Activated T-cell treated with anti-CD3 and anti-CD28 coated beads, Interleukin-2, amount 50 U/mL, for 24 hours (primary cell): Measurements from ENCODE around the gene NIPA2.
"Not testable (repeated sequence)": the region's sequence is repeated elsewhere in the genome, so short reads cannot be mapped to it uniquely, and the experiment has no call there.

Experiments used
- DNase-seq: peaks from one replicate; pipeline ENCODE4 v3.0.0-alpha.2; 2020
- H3K27ac Mint-ChIP-seq: 2 replicates; pipeline ENCODE4 v1.8.0; 2020; ENCODE audit warnings: mild to moderate bottlenecking, mixed read lengths
- H3K27me3 Mint-ChIP-seq: 2 replicates; pipeline ENCODE4 v1.8.0; 2020; ENCODE audit warnings: mixed read lengths
- H3K36me3 Mint-ChIP-seq: 2 replicates; pipeline ENCODE4 v1.8.0; 2020; ENCODE audit warnings: low read depth, mixed read lengths
- H3K4me1 Mint-ChIP-seq: 2 replicates; pipeline ENCODE4 v1.8.0; 2020; ENCODE audit warnings: low read depth, mixed read lengths
- H3K4me3 Mint-ChIP-seq: 2 replicates; pipeline ENCODE4 v1.8.0; 2020; ENCODE audit warnings: mild to moderate bottlenecking, moderate library complexity, mixed read lengths
- H3K9me3 Mint-ChIP-seq: 2 replicates; pipeline ENCODE4 v1.8.0; 2020; ENCODE audit warnings: mixed read lengths

Gene NIPA2

DNA sequence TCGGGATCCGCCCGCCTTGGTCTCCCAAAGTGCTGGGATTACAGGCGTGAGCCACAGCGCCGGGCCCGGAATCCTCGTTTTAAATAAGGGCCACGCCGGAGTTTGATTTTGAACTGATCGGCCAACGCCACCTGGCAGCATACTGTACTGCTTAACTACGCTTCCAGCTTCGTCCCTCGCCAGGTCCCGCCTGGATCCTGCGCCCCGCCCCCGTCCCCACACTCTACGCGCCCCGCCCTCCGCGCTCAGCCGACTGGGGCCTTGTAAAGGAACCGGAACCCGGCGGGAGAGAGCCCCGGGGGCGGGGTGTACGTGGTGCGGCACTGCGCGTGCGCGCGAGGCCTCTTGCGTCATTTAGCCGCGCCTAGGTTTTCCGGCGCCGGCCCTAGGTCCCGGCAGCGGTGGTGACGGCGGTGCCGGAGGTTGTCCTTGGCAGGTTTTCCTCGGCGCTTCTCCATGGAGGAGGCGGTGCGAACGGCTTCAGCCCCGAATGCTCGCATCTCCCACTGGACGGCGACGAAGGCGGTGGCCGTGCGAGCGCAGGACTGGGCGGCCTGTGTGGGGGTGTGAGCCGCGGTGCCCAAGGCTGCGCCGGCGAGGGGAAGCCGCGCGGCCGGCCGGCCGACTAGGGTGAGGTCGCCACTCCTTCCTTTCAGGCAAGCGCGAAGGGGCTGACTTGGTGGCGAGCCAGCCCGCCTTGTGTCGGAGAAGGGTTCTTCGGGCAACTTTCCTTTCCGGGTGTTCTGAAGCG, at the start of gene NIPA2:
NIPA2 (plus strand) TSS at position 375 of the 751 bp plus-strand sequence. CDS start 13,066 bp downstream, outside the sequence.
- H3K36me3 Mint-ChIP-seq, result peaks cover 50% of the 10 kb centered on the region
- H3K9me3 Mint-ChIP-seq, result peaks cover 2% of the 10 kb centered on the region
- peak; percentile 100 for DNase-seq
- peak within 1 kb of the TSS; percentile 96 for H3K27ac Mint-ChIP-seq
- peaks cover 32% of the 10 kb centered on the region for H3K4me1 Mint-ChIP-seq
- H3K27me3 Mint-ChIP-seq, result no peaks in the 10 kb centered on the region
- peak within 1 kb of the TSS; percentile 96 for H3K4me3 Mint-ChIP-seq

DNA sequence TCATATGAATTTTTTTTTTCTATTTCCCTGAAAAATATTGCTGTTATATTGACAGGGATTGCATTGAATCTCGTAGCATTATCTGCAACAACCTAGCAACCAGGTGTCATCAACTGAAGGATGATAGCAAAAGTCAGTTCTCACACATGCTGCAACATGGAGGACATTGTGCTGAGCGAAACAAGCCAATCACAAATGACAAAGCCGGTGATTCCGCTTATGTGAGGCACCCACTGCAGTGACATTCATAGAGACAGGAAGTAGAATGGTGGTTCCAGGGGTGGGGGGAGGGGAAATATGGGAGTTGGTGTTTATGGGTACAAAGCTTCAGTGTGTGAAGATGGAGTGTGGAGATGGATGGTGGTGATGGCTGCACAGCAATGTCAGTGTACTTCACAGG, 44.4 kb upstream of the NIPA2 start:
- H3K4me3 Mint-ChIP-seq, result no peak overlapping the region
- H3K36me3 Mint-ChIP-seq, result peaks cover 56% of the 10 kb centered on the region
- H3K27ac Mint-ChIP-seq, result no peak overlapping the region

GRCh38 chr15:22794621-22795167, 43.8 kb upstream of the NIPA2 start:
- peaks cover 51% of the 10 kb centered on the region for H3K36me3 Mint-ChIP-seq
- H3K27me3 Mint-ChIP-seq, result no peaks in the 10 kb centered on the region
- no peaks in the 10 kb centered on the region for H3K9me3 Mint-ChIP-seq
- H3K27ac Mint-ChIP-seq, result no peak overlapping the region
- no peak overlapping the region for H3K4me3 Mint-ChIP-seq
- no peak for DNase-seq
- peaks cover 69% of the 10 kb centered on the region for H3K4me1 Mint-ChIP-seq

More for the DNA sequence above, 44.4 kb upstream of the NIPA2 start:
- peaks cover 73% of the 10 kb centered on the region for H3K4me1 Mint-ChIP-seq
- no peaks in the 10 kb centered on the region for H3K27me3 Mint-ChIP-seq
- DNase-seq, result no peak
- peaks cover 2% of the 10 kb centered on the region for H3K9me3 Mint-ChIP-seq

DNA sequence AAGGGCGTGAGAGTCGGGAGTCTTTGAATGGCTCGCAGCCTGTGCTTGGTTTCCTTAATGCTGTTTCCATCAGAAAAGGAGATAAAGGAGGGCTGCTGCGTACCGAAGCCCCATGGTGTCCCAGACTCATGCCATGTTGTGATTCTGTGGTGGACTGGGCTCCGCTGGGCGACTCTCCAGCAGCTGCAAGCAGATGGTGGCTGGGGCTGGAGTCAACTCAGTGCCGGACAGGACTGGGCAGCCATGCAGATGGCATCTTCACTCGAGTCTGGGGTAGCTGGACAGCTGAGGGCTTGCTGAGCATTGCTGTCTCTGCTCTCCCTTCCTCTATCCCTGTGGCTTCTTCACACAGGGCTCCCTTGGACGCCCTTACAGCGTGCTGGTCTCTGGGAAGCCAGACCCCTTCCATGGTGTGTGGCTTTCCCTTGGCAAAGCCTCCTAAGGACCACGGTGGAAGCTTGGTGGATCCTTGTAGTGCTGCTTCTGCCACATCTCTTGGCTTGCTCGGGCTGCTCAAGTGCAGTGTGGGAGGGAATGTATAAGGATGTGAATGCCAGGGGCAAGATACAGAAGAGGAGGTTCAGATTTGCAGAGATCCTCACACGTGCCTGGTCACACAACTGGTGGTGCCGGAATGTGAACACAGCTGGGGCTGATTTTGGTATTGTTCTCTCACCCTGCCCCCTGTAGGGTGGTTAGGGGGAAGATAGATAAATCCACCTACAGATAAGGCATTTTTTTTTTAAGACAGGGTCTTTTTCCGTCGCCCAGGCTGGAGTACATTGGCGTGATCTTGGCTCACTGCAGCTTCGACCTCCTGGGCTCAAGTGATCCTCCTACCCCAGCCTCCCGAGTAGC, 43.0 kb upstream of the NIPA2 start:
- peak overlapping the region; percentile 90 for H3K27ac Mint-ChIP-seq
- no peaks in the 10 kb centered on the region for H3K27me3 Mint-ChIP-seq

DNA sequence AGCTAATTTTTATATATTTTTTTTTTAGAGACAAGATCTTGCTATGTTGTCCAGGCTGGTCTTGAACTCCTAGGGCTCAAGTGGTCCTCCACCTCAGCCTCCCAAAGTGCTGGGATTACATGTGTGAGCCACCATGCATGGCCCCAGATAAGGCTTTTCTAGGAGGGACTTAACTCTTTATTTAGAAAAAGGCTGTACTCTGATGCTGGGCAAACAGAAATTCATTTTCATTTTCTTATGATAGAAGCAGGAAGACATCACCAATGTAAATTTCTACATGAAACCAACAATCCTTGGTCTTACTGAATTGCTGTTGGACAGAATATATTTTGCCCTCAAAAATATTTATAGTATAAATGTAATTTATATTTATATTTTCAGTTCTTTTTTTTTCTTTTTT, 42.4 kb upstream of the NIPA2 start:
- no peak for DNase-seq
- peak overlapping the region; percentile 61 for H3K4me3 Mint-ChIP-seq
- no peaks in the 10 kb centered on the region for H3K27me3 Mint-ChIP-seq
- H3K36me3 Mint-ChIP-seq, result peaks cover 47% of the 10 kb centered on the region
- no peaks in the 10 kb centered on the region for H3K9me3 Mint-ChIP-seq
- peaks cover 68% of the 10 kb centered on the region for H3K4me1 Mint-ChIP-seq
- H3K27ac Mint-ChIP-seq, result peak overlapping the region; percentile 94

More for the DNA sequence above, 43.0 kb upstream of the NIPA2 start:
- no peak for DNase-seq
- H3K4me3 Mint-ChIP-seq, result no peak overlapping the region
- no peaks in the 10 kb centered on the region for H3K9me3 Mint-ChIP-seq
- H3K4me1 Mint-ChIP-seq, result peaks cover 70% of the 10 kb centered on the region
- H3K36me3 Mint-ChIP-seq, result peaks cover 51% of the 10 kb centered on the region

DNA sequence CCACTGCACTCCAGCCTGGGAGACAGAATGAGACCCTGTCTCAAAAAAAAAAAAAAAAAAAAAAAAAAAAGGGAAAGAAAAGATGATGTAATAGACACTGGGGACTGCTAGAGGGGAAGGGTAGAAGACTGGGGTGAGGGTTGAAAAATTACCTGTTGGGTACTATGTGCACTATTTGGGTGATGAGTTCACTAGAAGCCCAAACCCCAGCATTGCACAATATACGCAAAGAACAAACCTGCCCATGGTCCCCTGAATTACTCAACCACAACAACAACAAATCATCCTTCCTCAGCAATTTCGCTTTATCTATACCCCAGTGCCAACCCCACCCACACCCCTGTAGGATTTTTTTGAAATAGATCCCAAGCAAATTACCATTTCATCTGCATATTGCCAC, 38.6 kb upstream of the NIPA2 start:
- no peak for DNase-seq
- H3K36me3 Mint-ChIP-seq, result peaks cover 24% of the 10 kb centered on the region
- H3K9me3 Mint-ChIP-seq, result no peaks in the 10 kb centered on the region
- no peaks in the 10 kb centered on the region for H3K27me3 Mint-ChIP-seq
- H3K4me1 Mint-ChIP-seq, result peaks cover 54% of the 10 kb centered on the region
- H3K27ac Mint-ChIP-seq, result no peak overlapping the region
- no peak overlapping the region for H3K4me3 Mint-ChIP-seq

- H3K36me3 Mint-ChIP-seq, result peaks cover 18% of the 10 kb centered on the region
- H3K4me1 Mint-ChIP-seq, result peaks cover 36% of the 10 kb centered on the region
- H3K9me3 Mint-ChIP-seq, H3K4me3 Mint-ChIP-seq, DNase-seq, H3K27ac Mint-ChIP-seq, H3K27me3 Mint-ChIP-seq: not testable (repeated sequence)
Measured at GRCh38 chr15:22803006-22803405, 35.5 kb upstream of the NIPA2 start.

DNA sequence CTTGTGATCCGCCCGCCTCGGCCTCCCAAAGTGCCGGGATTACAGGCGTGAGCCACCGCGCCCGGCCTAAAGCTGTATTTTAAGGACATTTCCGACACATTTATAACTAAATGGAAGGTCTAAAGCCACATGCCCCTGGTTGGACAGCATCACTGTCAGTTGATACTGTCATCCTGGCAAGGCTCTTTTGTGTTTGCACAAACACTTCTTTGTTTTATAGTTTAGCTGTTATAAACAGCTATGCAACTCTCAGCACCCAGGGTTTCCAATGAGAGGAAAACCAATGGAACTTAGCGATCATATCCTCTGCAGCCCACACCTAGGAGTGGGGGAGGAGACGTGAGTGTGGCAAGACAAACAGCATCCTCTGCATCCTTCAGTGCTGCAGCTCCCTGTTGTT, 32.3 kb upstream of the NIPA2 start:
- Mint-ChIP-seq H3K36me3 (peaks cover 24% of the 10 kb centered on the region), H3K27me3 (no peaks in the 10 kb centered on the region), H3K4me1 (peaks cover 33% of the 10 kb centered on the region), H3K9me3 (no peaks in the 10 kb centered on the region), H3K27ac (no peak overlapping the region), H3K4me3 (no peak overlapping the region)
- no peak for DNase-seq

DNA sequence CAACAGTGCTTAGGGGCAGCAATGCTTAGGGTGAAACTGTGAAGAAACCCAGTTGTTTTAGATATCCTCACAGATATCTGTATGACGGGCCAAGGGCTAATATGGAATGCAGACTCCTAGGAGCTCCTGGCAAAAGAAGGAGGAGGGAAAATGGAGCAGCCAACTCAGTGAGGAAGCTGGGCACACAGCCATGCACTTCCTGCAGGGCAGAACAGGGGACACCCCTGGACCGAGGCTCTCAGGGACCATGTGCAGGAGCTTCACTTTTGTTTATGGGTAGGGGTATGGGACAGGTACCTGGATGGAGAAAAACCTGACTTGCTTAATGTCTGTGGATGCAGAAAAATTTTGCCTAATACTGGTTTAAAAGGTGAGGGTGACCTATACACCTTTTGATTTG, 31.8 kb upstream of the NIPA2 start:
- Mint-ChIP-seq H3K4me3 (no peak overlapping the region), H3K9me3 (no peaks in the 10 kb centered on the region), H3K27ac (no peak overlapping the region), H3K36me3 (peaks cover 28% of the 10 kb centered on the region), H3K4me1 (peaks cover 31% of the 10 kb centered on the region), H3K27me3 (no peaks in the 10 kb centered on the region)
- DNase-seq, result peak; percentile 9

DNA sequence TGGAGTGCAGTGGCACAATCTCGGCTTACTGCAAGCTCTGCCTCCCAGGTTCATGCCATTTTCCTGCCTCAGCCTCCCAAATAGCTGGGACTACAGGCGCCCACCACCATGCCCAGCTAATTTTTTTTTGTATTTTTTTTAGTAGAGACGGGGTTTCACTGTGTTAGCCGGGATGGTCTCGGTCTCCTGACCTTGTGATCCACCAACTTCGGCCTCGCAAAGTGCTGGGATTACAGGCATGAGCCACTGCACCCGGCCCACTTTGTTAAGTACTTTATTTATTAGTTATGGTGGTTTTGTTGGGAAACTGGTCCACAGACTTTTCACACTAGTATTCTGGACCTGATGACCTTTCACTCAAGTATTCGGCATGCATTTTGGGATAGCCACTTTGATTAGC, 30.6 kb upstream of the NIPA2 start:
- H3K4me1 Mint-ChIP-seq, result peaks cover 23% of the 10 kb centered on the region
- not testable (repeated sequence) for H3K9me3 Mint-ChIP-seq, H3K27ac Mint-ChIP-seq, H3K27me3 Mint-ChIP-seq, H3K4me3 Mint-ChIP-seq, DNase-seq
- H3K36me3 Mint-ChIP-seq, result peaks cover 40% of the 10 kb centered on the region

- Mint-ChIP-seq H3K27me3 (no peaks in the 10 kb centered on the region), H3K9me3 (no peaks in the 10 kb centered on the region)
Measured at GRCh38 chr15:22808240-22808639, 30.2 kb upstream of the NIPA2 start.

DNA sequence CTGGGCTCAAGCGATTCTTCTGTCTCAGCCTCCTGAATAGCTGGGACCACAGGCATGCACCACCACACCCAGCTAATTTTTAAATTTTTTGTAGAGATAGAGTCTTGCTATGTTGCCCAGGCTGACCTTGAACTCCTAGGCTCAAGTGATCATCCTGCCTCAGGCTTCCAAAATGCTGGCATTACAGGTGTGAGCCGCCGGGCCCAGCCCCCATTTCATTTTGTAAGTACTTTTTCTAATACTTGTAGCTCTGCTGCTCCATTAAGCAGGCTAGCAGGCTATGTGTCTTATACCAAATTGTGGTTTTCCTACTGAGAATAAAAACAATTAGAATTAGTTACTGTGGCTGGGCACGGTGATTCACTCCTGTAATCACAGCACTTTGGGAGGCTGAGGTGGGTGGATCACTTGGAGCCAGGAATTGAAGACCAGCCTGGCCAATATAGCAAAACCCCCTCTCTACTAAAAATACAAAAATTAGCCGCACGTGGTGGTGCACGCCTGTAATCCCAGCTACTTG, 29.6 kb upstream of the NIPA2 start:
- H3K27ac Mint-ChIP-seq, result no peak overlapping the region
- no peak overlapping the region for H3K4me3 Mint-ChIP-seq
- peaks cover 26% of the 10 kb centered on the region for H3K4me1 Mint-ChIP-seq
- peaks cover 45% of the 10 kb centered on the region for H3K36me3 Mint-ChIP-seq
- DNase-seq, result no peak
- H3K9me3 Mint-ChIP-seq, result no peaks in the 10 kb centered on the region
- H3K27me3 Mint-ChIP-seq, result no peaks in the 10 kb centered on the region

More at GRCh38 chr15:22808240-22808639, 30.2 kb upstream of the NIPA2 start:
- no peak overlapping the region for H3K4me3 Mint-ChIP-seq
- no peak for DNase-seq
- peaks cover 23% of the 10 kb centered on the region for H3K4me1 Mint-ChIP-seq
- H3K27ac Mint-ChIP-seq, result no peak overlapping the region
- H3K36me3 Mint-ChIP-seq, result peaks cover 42% of the 10 kb centered on the region

GRCh38 chr15:22810033-22810852, 28.2 kb upstream of the NIPA2 start:
- Mint-ChIP-seq H3K4me1 (peaks cover 22% of the 10 kb centered on the region), H3K9me3 (no peaks in the 10 kb centered on the region), H3K36me3 (peaks cover 55% of the 10 kb centered on the region), H3K27me3 (no peaks in the 10 kb centered on the region), H3K27ac (peak overlapping the region; percentile 61), H3K4me3 (no peak overlapping the region)
- no peak for DNase-seq

DNA sequence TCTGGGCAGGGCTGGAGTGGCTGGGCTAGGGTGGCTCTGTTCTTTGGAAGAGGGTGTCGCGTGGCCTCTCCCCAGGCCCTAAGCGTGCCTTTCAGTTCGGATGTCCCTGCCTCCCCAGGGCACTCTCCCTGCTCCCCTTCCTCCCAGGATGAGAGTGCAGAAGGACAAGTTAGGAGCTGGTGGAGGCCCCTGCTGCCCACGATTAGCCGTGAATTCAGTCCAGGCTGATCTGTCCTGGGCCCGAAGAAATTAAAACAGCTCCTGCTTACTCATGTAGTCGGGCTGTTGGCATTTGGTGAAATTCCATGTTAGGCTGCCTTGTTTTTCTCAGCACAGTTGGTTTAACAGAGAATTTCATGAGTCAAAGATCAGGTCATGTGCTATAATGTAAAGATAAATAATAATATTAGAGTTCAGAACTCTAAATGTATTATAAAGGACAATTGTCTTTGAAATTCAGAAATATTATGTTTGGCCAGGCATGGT, 27.6 kb upstream of the NIPA2 start:
- peaks cover 62% of the 10 kb centered on the region for H3K36me3 Mint-ChIP-seq
- H3K9me3 Mint-ChIP-seq, result no peaks in the 10 kb centered on the region
- H3K27me3 Mint-ChIP-seq, result no peaks in the 10 kb centered on the region
- H3K27ac Mint-ChIP-seq, result peak overlapping the region; percentile 37
- no peak for DNase-seq
- peaks cover 22% of the 10 kb centered on the region for H3K4me1 Mint-ChIP-seq
- no peak overlapping the region for H3K4me3 Mint-ChIP-seq
